Liver (tissue), 9 donors: ENCODE results near the gene MMS22L. TPM values are rescaled to one million over a fixed set of nuclear protein-coding genes. Genes with fewer than 3 reads are reported as not detected.

Source experiments
- DNase-seq: peaks from one replicate; pipeline ENCODE4 v3.0.0-alpha.2; 2017; ENCODE audit warnings: low spot score
- H3K27ac ChIP-seq, 2 donors: one replicate each; pipeline ENCODE4 v1.7.0; 2013; ENCODE audit warnings: inconsistent platforms in 2 of 2, low read length in 2 of 2, control low read depth in 1 of 2, low read depth in 1 of 2, mild to moderate bottlenecking in 1 of 2
- H3K27me3 ChIP-seq, 4 donors: one replicate each; pipeline versions ENCODE4 v1.6.1 to v1.7.0; 2013; ENCODE audit warnings: low read length in 3 of 4, inconsistent platforms in 1 of 4, mild to moderate bottlenecking in 1 of 4, moderate library complexity in 1 of 4; ENCODE audit not compliant: control insufficient read depth in 4 of 4, insufficient read depth in 4 of 4
- H3K36me3 ChIP-seq, 4 donors: one replicate each; pipeline versions ENCODE4 v1.6.1 to v1.7.0; 2013; ENCODE audit warnings: low read length in 3 of 4, mild to moderate bottlenecking in 3 of 4, low read depth in 1 of 4, moderate library complexity in 1 of 4; ENCODE audit not compliant: control insufficient read depth in 4 of 4, insufficient read depth in 3 of 4
- H3K4me1 ChIP-seq, 4 donors: one replicate each; pipeline versions ENCODE4 v1.6.1 to v1.7.0; 2013; ENCODE audit warnings: low read length in 3 of 4, mild to moderate bottlenecking in 3 of 4, moderate library complexity in 1 of 4; ENCODE audit not compliant: control insufficient read depth in 4 of 4, insufficient read depth in 4 of 4
- H3K4me3 ChIP-seq, 3 donors: one replicate each; pipeline versions ENCODE4 v1.6.1 to v1.7.0; 2013; ENCODE audit warnings: low read length in 3 of 3, control low read depth in 1 of 3, low read depth in 1 of 3, mild to moderate bottlenecking in 1 of 3
- H3K9ac ChIP-seq, 2 donors: one replicate each; pipeline ENCODE4 v1.7.0; 2013; ENCODE audit warnings: low read length in 2 of 2, mild to moderate bottlenecking in 2 of 2, moderate library complexity in 2 of 2, control low read depth in 1 of 2, low read depth in 1 of 2
- H3K9me3 ChIP-seq, 4 donors: one replicate each; pipeline versions ENCODE4 v1.6.1 to v1.7.0; 2013; ENCODE audit warnings: low read length in 3 of 4; ENCODE audit not compliant: control insufficient read depth in 4 of 4
- ATF3 ChIP-seq: IDR thresholded peaks from 2 replicates; pipeline ENCODE4 v1.6.1; 2016; ENCODE audit warnings: antibody characterized with exemption
- EGR1 ChIP-seq, 2 donors: IDR thresholded peaks; 2 replicates each; pipeline ENCODE4 v1.6.1; 2016 to 2018; ENCODE audit warnings: antibody characterized with exemption in 2 of 2, low read depth in 2 of 2
- HNF4A ChIP-seq, 2 donors: conservative IDR thresholded peaks; 2 replicates each; pipeline ENCODE4 v1.6.1; 2016; ENCODE audit warnings: antibody characterized with exemption in 2 of 2, mild to moderate bottlenecking in 2 of 2
- HNF4G ChIP-seq: IDR thresholded peaks from 2 replicates; pipeline ENCODE4 v1.6.1; 2016; ENCODE audit warnings: antibody characterized with exemption
- JUND ChIP-seq, 2 donors: IDR thresholded peaks; 2 replicates each; pipeline ENCODE4 v1.6.1; 2016; ENCODE audit warnings: antibody characterized with exemption in 2 of 2
- NR2F2 ChIP-seq: IDR thresholded peaks from 2 replicates; pipeline ENCODE4 v1.6.1; 2016; ENCODE audit warnings: antibody characterized with exemption
- RAD21 ChIP-seq, 2 donors: IDR thresholded peaks; 2 replicates each; pipeline ENCODE4 v1.6.1; 2016; ENCODE audit warnings: antibody characterized with exemption in 2 of 2, mild to moderate bottlenecking in 2 of 2
- REST ChIP-seq: IDR thresholded peaks from 2 replicates; pipeline ENCODE4 v1.6.1; 2016; ENCODE audit warnings: antibody characterized with exemption, mild to moderate bottlenecking
- RXRA ChIP-seq, 2 donors: IDR thresholded peaks; 2 replicates each; pipeline ENCODE4 v1.6.1; 2017 to 2018; ENCODE audit warnings: antibody characterized with exemption in 2 of 2, mild to moderate bottlenecking in 1 of 2
- SP1 ChIP-seq: IDR thresholded peaks from 2 replicates; pipeline ENCODE4 v1.6.1; 2018; ENCODE audit warnings: antibody characterized with exemption, mild to moderate bottlenecking
- TAF1 ChIP-seq: conservative IDR thresholded peaks from 2 replicates; pipeline ENCODE4 v1.6.1; 2016; ENCODE audit warnings: antibody characterized with exemption, mild to moderate bottlenecking
- ZBTB33 ChIP-seq: IDR thresholded peaks from 2 replicates; pipeline ENCODE4 v1.6.1; 2016; ENCODE audit warnings: antibody characterized with exemption
- WGBS: extraction: QIAGEN DNeasy Blood & Tissue Kit; methylation state at CpG from one replicate; pipeline ENCODE4 v1.1.7; 2013; 5-methylcytosine and 5-hydroxymethylcytosine counted together
- polyA plus RNA-seq, 2 donors: library from polyadenylated mRNA; stranded (reverse) in 1 of 2; unstranded in 1 of 2; fragments of 200-250 nt in 1 of 2; fragments of >200 nt in 1 of 2; fragmentation: Nextera tagmentation in 1 of 2; extraction: Ambion mirVana in 1 of 2; gene quantifications; one replicate each; pipeline versions ENCODE4 v1.2.1 to v1.2.3, GENCODE V29; 2013 to 2015
- total RNA-seq, 2 donors: library from RNA; depleted of rRNA; stranded (reverse); fragments of >200 nt; gene quantifications; one replicate each; pipeline ENCODE4 v1.2.3, GENCODE V29; 2014
- donor health status: healthy.
- donor health status: healthy.
- donor health status: healthy.
- donor health status: healthy.
- donor health status: healthy.

The MMS22L gene
- total and polyA plus RNA-seq, 4 donors: 0.32 to 14.9 (median 2.6) TPM

- Histone ChIP-seq H3K36me3 (no peaks in the 10 kb centered on the region), H3K9me3 (no peaks in the 10 kb centered on the region), H3K9ac (no peak overlapping the region), H3K4me1 (no peaks in the 10 kb centered on the region), H3K27ac (no peak overlapping the region), H3K27me3 (no peaks in the 10 kb centered on the region), H3K4me3 (no peak overlapping the region)
- no peak for DNase-seq
- 97% methylated on average over 2 of the region's 2 CpGs for whole genome bisulfite sequencing
- TF ChIP-seq NR2F2 (no peak), ZBTB33 (no peak), RXRA (IDR thresholded peaks at IDR 0.05) (no peak), TAF1 (no peak), SP1 (no peak), JUND (IDR thresholded peaks at IDR 0.05) (no peak), ATF3 (no peak), REST (no peak), EGR1 (IDR thresholded peaks at IDR 0.05; ENCODE audit: low read depth in 2 of 2) (no peak), RAD21 (IDR thresholded peaks at IDR 0.05) (no peak), HNF4A (conservative IDR thresholded peaks at IDR 0.05) (no peak)
Measured at GRCh38 chr6:97094376-97094775, 188.6 kb downstream of the MMS22L start.

- H3K9me3 ChIP-seq: no peaks in the 10 kb centered on the region
- no peaks in the 10 kb centered on the region for H3K36me3 ChIP-seq
- H3K27ac ChIP-seq: no peak overlapping the region
- no peaks in the 10 kb centered on the region for H3K4me1 ChIP-seq
- H3K27me3 ChIP-seq: no peaks in the 10 kb centered on the region
- WGBS: 86% methylated on average over 6 of the region's 6 CpGs
- DNase-seq: no peak
- TF ChIP-seq HNF4G (no peak), ATF3 (no peak), NR2F2 (no peak), RAD21 (IDR thresholded peaks at IDR 0.05) (no peak), EGR1 (IDR thresholded peaks at IDR 0.05; ENCODE audit: low read depth in 2 of 2) (no peak)
- no peak overlapping the region for H3K4me3 ChIP-seq
- H3K9ac ChIP-seq: no peak overlapping the region
Measured at GRCh38 chr6:97092673-97093305, 190.2 kb downstream of the MMS22L start.
